ENCODE data around the gene ATG10.
"Not testable (repeated sequence)": the region's sequence is repeated elsewhere in the genome, so short reads cannot be mapped to it uniquely, and the experiment has no call there.

Gene ATG10

GRCh38 chr5:81986126-81986525 is 14.3 kb downstream of the ATG10 start:
- H3K27ac ChIP-seq = no peak overlapping the region
- TF ChIP-seq ZFX (IDR thresholded peaks at IDR 0.05; ENCODE audit: borderline replicate concordance) = no peak
- TF ChIP-seq, protein P1, sequence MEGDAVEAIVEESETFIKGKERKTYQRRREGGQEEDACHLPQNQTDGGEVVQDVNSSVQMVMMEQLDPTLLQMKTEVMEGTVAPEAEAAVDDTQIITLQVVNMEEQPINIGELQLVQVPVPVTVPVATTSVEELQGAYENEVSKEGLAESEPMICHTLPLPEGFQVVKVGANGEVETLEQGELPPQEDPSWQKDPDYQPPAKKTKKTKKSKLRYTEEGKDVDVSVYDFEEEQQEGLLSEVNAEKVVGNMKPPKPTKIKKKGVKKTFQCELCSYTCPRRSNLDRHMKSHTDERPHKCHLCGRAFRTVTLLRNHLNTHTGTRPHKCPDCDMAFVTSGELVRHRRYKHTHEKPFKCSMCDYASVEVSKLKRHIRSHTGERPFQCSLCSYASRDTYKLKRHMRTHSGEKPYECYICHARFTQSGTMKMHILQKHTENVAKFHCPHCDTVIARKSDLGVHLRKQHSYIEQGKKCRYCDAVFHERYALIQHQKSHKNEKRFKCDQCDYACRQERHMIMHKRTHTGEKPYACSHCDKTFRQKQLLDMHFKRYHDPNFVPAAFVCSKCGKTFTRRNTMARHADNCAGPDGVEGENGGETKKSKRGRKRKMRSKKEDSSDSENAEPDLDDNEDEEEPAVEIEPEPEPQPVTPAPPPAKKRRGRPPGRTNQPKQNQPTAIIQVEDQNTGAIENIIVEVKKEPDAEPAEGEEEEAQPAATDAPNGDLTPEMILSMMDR (IDR thresholded peaks at IDR 0.05) = no peak

GRCh38 chr5:81989204-81989603 is 17.4 kb downstream of the ATG10 start:
- TF ChIP-seq, protein P1 (IDR thresholded peaks at IDR 0.05) = no peak
- TF ChIP-seq ZFX (IDR thresholded peaks at IDR 0.05; ENCODE audit: borderline replicate concordance) = no peak
- no peak overlapping the region for H3K27ac ChIP-seq

- H3K27ac ChIP-seq = no peak overlapping the region
- TF ChIP-seq, protein P1 (IDR thresholded peaks at IDR 0.05) = no peak
- no peak for TF ChIP-seq ZFX (IDR thresholded peaks at IDR 0.05; ENCODE audit: borderline replicate concordance)
Measured at GRCh38 chr5:81994679-81995078, 22.9 kb downstream of the ATG10 start.

GRCh38 chr5:81995407-81995806 is 23.6 kb downstream of the ATG10 start:
- TF ChIP-seq ZFX (IDR thresholded peaks at IDR 0.05; ENCODE audit: borderline replicate concordance) = no peak
- TF ChIP-seq, protein P1 (IDR thresholded peaks at IDR 0.05) = no peak
- H3K27ac ChIP-seq = no peak overlapping the region

- H3K27ac ChIP-seq = no peak overlapping the region
- TF ChIP-seq, protein P1 (IDR thresholded peaks at IDR 0.05) = no peak
Measured at GRCh38 chr5:82004511-82004910, 32.7 kb downstream of the ATG10 start.

DNA sequence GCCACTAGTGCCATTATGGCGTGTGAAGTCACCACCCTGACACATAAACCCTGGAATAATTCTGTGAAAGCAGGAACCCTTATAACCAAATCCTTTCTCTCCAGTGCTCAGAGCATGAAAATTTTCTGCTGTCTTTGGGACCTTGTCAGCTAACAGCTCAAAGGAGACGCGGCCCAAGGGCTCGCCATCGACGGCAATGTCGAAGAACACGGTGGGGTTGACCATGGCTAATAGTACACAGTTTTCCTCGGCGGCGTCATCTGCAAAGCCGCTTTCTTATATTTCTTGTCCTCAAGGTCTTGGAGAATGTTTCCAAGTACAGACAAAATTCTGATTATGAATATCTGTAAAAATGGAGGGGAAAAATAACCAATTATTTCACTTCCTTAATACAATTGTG is 38.0 kb downstream of the ATG10 start:
- H3K27ac ChIP-seq = not testable (repeated sequence)

DNA sequence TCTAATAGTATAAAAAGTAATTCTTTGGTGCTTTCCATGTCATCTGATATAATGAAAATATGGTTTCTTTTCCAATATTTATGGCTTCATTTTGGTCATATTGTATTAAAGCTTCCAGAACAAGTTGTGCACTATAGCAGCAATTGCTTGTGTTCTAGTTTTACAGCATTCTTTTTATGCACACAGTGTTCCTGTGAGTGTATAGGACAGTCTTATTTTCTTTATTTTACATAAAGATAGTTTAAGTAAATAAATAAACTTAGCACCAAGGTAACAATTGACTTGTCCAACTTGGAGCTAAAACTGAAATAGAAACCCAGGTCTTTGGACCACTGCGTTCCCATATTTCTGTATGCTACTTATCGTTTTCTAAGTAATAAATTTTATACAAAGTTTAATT is 38.9 kb downstream of the ATG10 start:
- TF ChIP-seq ZFX (IDR thresholded peaks at IDR 0.05; ENCODE audit: borderline replicate concordance) = no peak
- TF ChIP-seq, protein P1 (IDR thresholded peaks at IDR 0.05) = no peak
- peak overlapping the region; percentile 15; the same call in 1 of the 2 replicates for H3K27ac ChIP-seq

DNA sequence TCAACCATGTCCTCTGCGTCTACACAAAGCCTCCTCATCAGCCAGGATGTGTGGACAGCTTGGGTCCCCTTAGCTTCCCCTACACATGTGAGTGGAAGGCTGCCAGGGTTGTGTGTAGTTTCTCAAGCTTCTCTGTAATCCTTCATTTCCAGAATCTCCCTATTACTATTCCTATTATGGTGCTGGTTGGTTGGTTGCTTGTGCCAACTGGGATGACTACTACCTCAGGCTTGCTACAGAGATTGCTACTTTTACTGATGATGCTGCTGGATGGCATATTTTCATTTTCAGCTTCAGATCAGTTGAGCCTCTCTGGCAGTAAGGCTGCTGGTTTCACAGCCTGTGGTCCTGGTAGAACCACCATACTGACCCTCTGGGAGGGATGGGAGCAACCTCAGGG is 39.9 kb downstream of the ATG10 start:
- TF ChIP-seq, protein P1 (IDR thresholded peaks at IDR 0.05) = no peak
- no peak for TF ChIP-seq ZFX (IDR thresholded peaks at IDR 0.05; ENCODE audit: borderline replicate concordance)
- no peak overlapping the region for H3K27ac ChIP-seq

DNA sequence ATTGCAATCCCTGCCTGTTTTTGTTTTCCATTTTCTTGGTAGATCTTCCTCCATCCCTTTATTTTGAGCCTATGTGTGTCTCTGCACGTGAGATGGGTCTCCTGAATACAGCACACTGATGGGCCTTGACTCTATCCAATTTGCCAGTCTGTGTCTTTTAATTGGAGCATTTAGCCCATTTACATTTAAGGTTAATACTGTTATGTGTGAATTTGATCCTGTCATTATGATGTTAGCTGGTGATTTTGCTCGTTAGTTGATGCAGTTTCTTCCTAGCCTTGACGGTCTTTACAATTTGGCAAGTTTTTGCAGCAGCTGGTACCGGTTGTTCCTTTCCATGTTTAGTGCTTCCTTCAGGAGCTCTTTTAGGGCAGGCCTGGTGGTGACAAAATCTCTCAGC is 42.8 kb downstream of the ATG10 start:
- not testable (repeated sequence) for H3K27ac ChIP-seq

Measured in 22Rv1 (cell line).